GM23338 (cell line): ENCODE results near the gene HAPLN3. TPM values are rescaled to one million over a fixed set of nuclear protein-coding genes. Genes with fewer than 3 reads are reported as not detected.

Source experiments
- ATAC-seq: fragments of 200-7000 bp; cut with Tn5 transposase; 3 replicates; pipeline ENCODE4 v1.9.1; 2020
- DNase-seq: peaks from one replicate; pipeline ENCODE4 v3.0.0-alpha.2; 2015; ENCODE audit warnings: low spot score
- H2AFZ ChIP-seq: fragments of 200-600 bp; sonication (generic); 2 replicates; pipeline ENCODE4 v1.8.0; 2016; ENCODE audit warnings: antibody characterized with exemption, mild to moderate bottlenecking, moderate library complexity
- H3F3A ChIP-seq: fragments of 200-600 bp; sonication (generic); replicated peaks from 2 replicates; pipeline ENCODE4 v1.8.0; 2017; ENCODE audit warnings: antibody characterized with exemption, mixed run types, low read depth
- H3K27ac ChIP-seq: fragments of 200-600 bp; sonication (generic); 2 replicates; pipeline ENCODE4 v1.6.1; 2016; ENCODE audit warnings: low read depth
- H3K27me3 ChIP-seq: fragments of 200-600 bp; sonication (generic); 2 replicates; pipeline ENCODE4 v1.8.0; 2016; ENCODE audit warnings: mild to moderate bottlenecking, mixed run types, moderate library complexity; ENCODE audit not compliant: insufficient read depth
- H3K36me3 ChIP-seq: fragments of 200-600 bp; sonication (generic); 2 replicates; pipeline ENCODE4 v1.8.0; 2016; ENCODE audit warnings: mild to moderate bottlenecking; ENCODE audit not compliant: insufficient read depth
- H3K4me1 ChIP-seq: fragments of 200-600 bp; sonication (generic); 2 replicates; pipeline ENCODE4 v1.8.0; 2016; ENCODE audit warnings: mild to moderate bottlenecking, moderate library complexity; ENCODE audit not compliant: insufficient read depth
- H3K4me2 ChIP-seq: fragments of 200-600 bp; sonication (generic); 2 replicates; pipeline ENCODE4 v1.7.1; 2017; ENCODE audit warnings: mixed run types
- H3K4me3 ChIP-seq: fragments of 200-600 bp; sonication (generic); 2 replicates; pipeline ENCODE4 v1.6.1; 2016; ENCODE audit warnings: mixed run types
- H3K79me2 ChIP-seq: fragments of 200-600 bp; sonication (generic); replicated peaks from 2 replicates; pipeline ENCODE4 v1.8.0; 2017; ENCODE audit warnings: mild to moderate bottlenecking; ENCODE audit not compliant: insufficient read depth
- H3K9me2 ChIP-seq: fragments of 200-600 bp; sonication (generic); 2 replicates; pipeline ENCODE4 v1.8.0; 2017; ENCODE audit not compliant: insufficient read depth
- H4K20me1 ChIP-seq: fragments of 200-600 bp; sonication (generic); replicated peaks from 2 replicates; pipeline ENCODE4 v1.8.0; 2017; ENCODE audit warnings: mild to moderate bottlenecking; ENCODE audit not compliant: insufficient read depth
- H3K27ac Mint-ChIP-seq: 2 replicates; pipeline ENCODE4 v1.8.0; 2020; ENCODE audit warnings: inconsistent platforms, mild to moderate bottlenecking, moderate library complexity, mixed read lengths
- H3K27me3 Mint-ChIP-seq: 3 replicates; pipeline ENCODE4 v1.8.0; 2022; ENCODE audit warnings: low read depth, mild to moderate bottlenecking, moderate library complexity, mixed read lengths, inconsistent platforms; ENCODE audit not compliant: insufficient read depth, poor library complexity
- H3K36me3 Mint-ChIP-seq: 3 replicates; pipeline ENCODE4 v1.8.0; 2021; ENCODE audit warnings: low read depth, mild to moderate bottlenecking, inconsistent platforms, moderate library complexity, mixed read lengths
- H3K4me1 Mint-ChIP-seq: 3 replicates; pipeline ENCODE4 v1.8.0; 2020; ENCODE audit warnings: mild to moderate bottlenecking, inconsistent platforms, mixed read lengths
- H3K4me3 Mint-ChIP-seq: 3 replicates; pipeline ENCODE4 v1.8.0; 2021; ENCODE audit warnings: moderate library complexity, mild to moderate bottlenecking, inconsistent platforms, mixed read lengths
- H3K9me3 Mint-ChIP-seq: 3 replicates; pipeline ENCODE4 v1.8.0; 2020; ENCODE audit warnings: moderate library complexity, mild to moderate bottlenecking, inconsistent platforms, mixed read lengths
- CREB1 ChIP-seq: fragments of 250-450 bp; sonication (Bioruptor Pico); IDR thresholded peaks from 2 replicates; pipeline ENCODE4 v1.5.0; 2020; ENCODE audit warnings: low read depth, mild to moderate bottlenecking, moderate library complexity
- EZH2 ChIP-seq: fragments of 200-600 bp; sonication (generic); IDR thresholded peaks from one replicate; pipeline ENCODE4 v1.8.0; 2017; ENCODE audit warnings: antibody characterized with exemption, mild to moderate bottlenecking, low read depth; ENCODE audit not compliant: unreplicated experiment
- EZH2phosphoT487 ChIP-seq: fragments of 200-600 bp; sonication (generic); IDR thresholded peaks from one replicate; pipeline ENCODE4 v1.8.1; 2018; ENCODE audit warnings: antibody characterized with exemption; ENCODE audit not compliant: unreplicated experiment
- JUNB ChIP-seq: IDR thresholded peaks from one replicate; pipeline ENCODE4 v1.6.1; 2016; ENCODE audit warnings: antibody characterized with exemption; ENCODE audit not compliant: unreplicated experiment
- NANOG ChIP-seq: IDR thresholded peaks from 2 replicates; pipeline ENCODE4 v1.6.1; 2016; ENCODE audit warnings: antibody characterized with exemption, borderline replicate concordance
- POLR2AphosphoS5 ChIP-seq: IDR thresholded peaks from 2 replicates; pipeline ENCODE4 v1.6.1; 2016; ENCODE audit warnings: antibody characterized with exemption, low read depth
- REST ChIP-seq: IDR thresholded peaks from one replicate; pipeline ENCODE4 v1.6.1; 2018; ENCODE audit warnings: antibody characterized with exemption; ENCODE audit not compliant: unreplicated experiment
- STAT1 ChIP-seq: IDR thresholded peaks from one replicate; pipeline ENCODE4 v1.6.1; 2016; ENCODE audit warnings: antibody characterized with exemption; ENCODE audit not compliant: unreplicated experiment
- ZNF114 ChIP-seq: fragments of 250-450 bp; sonication (Bioruptor Pico); IDR thresholded peaks from 2 replicates; pipeline ENCODE4 v1.5.0; 2020; ENCODE audit warnings: mild to moderate bottlenecking, moderate library complexity
- ZNF331 ChIP-seq: fragments of 250-450 bp; sonication (Bioruptor Pico); IDR thresholded peaks from 2 replicates; pipeline ENCODE4 v1.5.0; 2020; ENCODE audit warnings: low read depth, mild to moderate bottlenecking, moderate library complexity
- ZNF462 ChIP-seq: fragments of 250-450 bp; sonication (Bioruptor Pico); IDR thresholded peaks from 2 replicates; pipeline ENCODE4 v1.5.0; 2020; ENCODE audit warnings: mild to moderate bottlenecking, moderate library complexity
- polyA plus RNA-seq: library from polyadenylated mRNA; unstranded; fragments of >200 nt; fragmentation: Nextera tagmentation; extraction: Ambion mirVana; gene quantifications from 2 replicates; pipeline ENCODE4 v1.2.1, GENCODE V29; 2016
- total RNA-seq: library from RNA; depleted of rRNA; stranded (reverse); fragments of >200 nt; shearing (Covaris generic); gene quantifications from 2 replicates; pipeline ENCODE4 v1.2.3, GENCODE V29; 2014
- TF ChIP-seq, protein P1 (sequence below): IDR thresholded peaks from 2 replicates; pipeline ENCODE4 v1.6.1; 2016; ENCODE audit warnings: antibody characterized with exemption
- TF ChIP-seq, protein P2 (sequence below), 2 experiments: fragments of 200-600 bp in 1 of 2; sonication (generic) in 1 of 2; conservative IDR thresholded peaks; 2 replicates each; pipeline versions ENCODE4 v1.5.1 to v1.6.1; 2016 to 2017; ENCODE audit warnings: antibody characterized with exemption in 2 of 2, low read depth in 2 of 2, mild to moderate bottlenecking in 2 of 2, moderate library complexity in 1 of 2

Gene HAPLN3
- total and polyA plus RNA-seq, 2 experiments from 2014 or later: 22.7 to 62.6 TPM

DNA sequence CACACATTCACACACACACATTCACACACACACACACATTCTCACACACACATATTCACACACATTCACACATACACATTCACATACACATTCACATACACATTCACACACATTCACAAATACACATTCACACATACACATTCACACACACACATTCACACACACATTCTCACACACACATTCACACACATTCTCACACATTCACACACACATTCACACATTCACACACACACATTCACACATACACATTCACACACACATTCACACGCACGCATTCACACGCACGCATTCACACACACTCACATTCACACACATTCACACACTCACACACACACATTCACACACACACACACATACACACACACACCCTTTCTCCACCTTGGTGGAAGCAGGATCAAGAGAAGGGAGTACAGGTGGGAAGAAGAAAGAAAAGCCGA, 5.7 kb upstream of the HAPLN3 start:
- DNase-seq: no peak
- no peak for ATAC-seq
- H3K27me3 ChIP-seq: no peaks in the 10 kb centered on the region
- Mint-ChIP-seq H3K27me3 (peaks cover 36% of the 10 kb centered on the region), H3K4me3 (no peak overlapping the region), H3K4me1 (peaks cover 72% of the 10 kb centered on the region), H3K27ac (peak overlapping the region; percentile 7; the same call in 1 of the 2 replicates), H3K36me3 (peaks cover 90% of the 10 kb centered on the region), H3K9me3 (no peaks in the 10 kb centered on the region; the same call in 1 of the 3 replicates)
- H2AFZ ChIP-seq: no peak overlapping the region
- no peak overlapping the region for H3K4me2 ChIP-seq
- peaks cover 38% of the 10 kb centered on the region for H4K20me1 ChIP-seq
- no peak overlapping the region for H3K4me3 ChIP-seq
- H3K4me1 ChIP-seq: peaks cover 34% of the 10 kb centered on the region
- H3F3A ChIP-seq: peaks cover 45% of the 10 kb centered on the region
- TF ChIP-seq, protein P1, sequence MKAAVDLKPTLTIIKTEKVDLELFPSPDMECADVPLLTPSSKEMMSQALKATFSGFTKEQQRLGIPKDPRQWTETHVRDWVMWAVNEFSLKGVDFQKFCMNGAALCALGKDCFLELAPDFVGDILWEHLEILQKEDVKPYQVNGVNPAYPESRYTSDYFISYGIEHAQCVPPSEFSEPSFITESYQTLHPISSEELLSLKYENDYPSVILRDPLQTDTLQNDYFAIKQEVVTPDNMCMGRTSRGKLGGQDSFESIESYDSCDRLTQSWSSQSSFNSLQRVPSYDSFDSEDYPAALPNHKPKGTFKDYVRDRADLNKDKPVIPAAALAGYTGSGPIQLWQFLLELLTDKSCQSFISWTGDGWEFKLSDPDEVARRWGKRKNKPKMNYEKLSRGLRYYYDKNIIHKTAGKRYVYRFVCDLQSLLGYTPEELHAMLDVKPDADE: no peak
- no peak for TF ChIP-seq NANOG
- no peak for TF ChIP-seq STAT1
- no peak for TF ChIP-seq POLR2AphosphoS5
- TF ChIP-seq EZH2: no peak
- TF ChIP-seq ZNF331 (CRISPR knock-in tag): no peak
- no peak for TF ChIP-seq ZNF114 (CRISPR knock-in tag)
- no peak for TF ChIP-seq ZNF462
- no peak for TF ChIP-seq EZH2phosphoT487
- TF ChIP-seq JUNB: no peak
- no peak for TF ChIP-seq CREB1 (CRISPR knock-in tag)
- no peak for TF ChIP-seq REST
- TF ChIP-seq, protein P2, sequence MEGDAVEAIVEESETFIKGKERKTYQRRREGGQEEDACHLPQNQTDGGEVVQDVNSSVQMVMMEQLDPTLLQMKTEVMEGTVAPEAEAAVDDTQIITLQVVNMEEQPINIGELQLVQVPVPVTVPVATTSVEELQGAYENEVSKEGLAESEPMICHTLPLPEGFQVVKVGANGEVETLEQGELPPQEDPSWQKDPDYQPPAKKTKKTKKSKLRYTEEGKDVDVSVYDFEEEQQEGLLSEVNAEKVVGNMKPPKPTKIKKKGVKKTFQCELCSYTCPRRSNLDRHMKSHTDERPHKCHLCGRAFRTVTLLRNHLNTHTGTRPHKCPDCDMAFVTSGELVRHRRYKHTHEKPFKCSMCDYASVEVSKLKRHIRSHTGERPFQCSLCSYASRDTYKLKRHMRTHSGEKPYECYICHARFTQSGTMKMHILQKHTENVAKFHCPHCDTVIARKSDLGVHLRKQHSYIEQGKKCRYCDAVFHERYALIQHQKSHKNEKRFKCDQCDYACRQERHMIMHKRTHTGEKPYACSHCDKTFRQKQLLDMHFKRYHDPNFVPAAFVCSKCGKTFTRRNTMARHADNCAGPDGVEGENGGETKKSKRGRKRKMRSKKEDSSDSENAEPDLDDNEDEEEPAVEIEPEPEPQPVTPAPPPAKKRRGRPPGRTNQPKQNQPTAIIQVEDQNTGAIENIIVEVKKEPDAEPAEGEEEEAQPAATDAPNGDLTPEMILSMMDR (conservative IDR thresholded peaks at IDR 0.05; ENCODE audit: low read depth in 2 of 2): no peak
- peaks cover 21% of the 10 kb centered on the region for H3K79me2 ChIP-seq
- H3K27ac ChIP-seq: no peak overlapping the region
- peaks cover 34% of the 10 kb centered on the region for H3K36me3 ChIP-seq
- H3K9me2 ChIP-seq: no peaks in the 10 kb centered on the region
